Measurements from ENCODE around the gene HPS4. TPM values are rescaled to one million over a fixed set of nuclear protein-coding genes. Genes with fewer than 3 reads are reported as not detected.

The HPS4 gene
- total RNA-seq, 2 experiments from 2014 or later = 32.2 to 34.6 TPM

DNA sequence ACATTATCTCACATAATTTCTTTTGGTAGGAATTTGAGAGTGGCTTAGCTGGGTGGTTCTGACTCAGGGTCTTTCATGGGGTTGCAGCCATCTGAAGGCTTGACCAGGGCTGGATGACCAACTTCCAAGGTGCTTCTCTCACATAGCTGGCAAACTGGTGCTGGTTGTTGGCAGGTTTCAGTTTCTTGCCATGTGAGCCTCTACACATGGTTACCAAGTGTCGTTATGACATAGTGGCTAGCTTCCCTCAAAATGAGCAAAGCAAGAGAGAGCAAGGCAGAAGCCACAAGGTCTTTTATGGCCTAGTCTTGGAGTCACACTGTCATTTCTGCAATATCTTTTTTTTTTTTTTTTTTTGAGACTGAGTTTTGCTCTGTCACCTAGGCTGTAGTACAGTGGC lies 32.9 kb upstream of the HPS4 start:
- H3K9me3 Mint-ChIP-seq (ENCODE audit: insufficient read depth) = no peaks in the 10 kb centered on the region
- ChIA-PET CTCF (interaction anchor here (0.5 to 3.1 kb wide), 2 partner anchors 13 to 1455 kb away, joined by 3 to 23 read pairs; no protein-coding TSS in a partner anchor), POLR2A (no interaction called here)
- H3K27me3 Mint-ChIP-seq (ENCODE audit: low read depth) = no peaks in the 10 kb centered on the region
- ATAC-seq (no peak), DNase-seq (no peak)
- H3K4me3 Mint-ChIP-seq = no peak overlapping the region
- peaks cover 23% of the 10 kb centered on the region for H3K4me1 Mint-ChIP-seq (ENCODE audit: low read depth)
- no peak overlapping the region for H3K27ac Mint-ChIP-seq
- peaks cover 7% of the 10 kb centered on the region for H3K36me3 Mint-ChIP-seq (ENCODE audit: low read depth)

DNA sequence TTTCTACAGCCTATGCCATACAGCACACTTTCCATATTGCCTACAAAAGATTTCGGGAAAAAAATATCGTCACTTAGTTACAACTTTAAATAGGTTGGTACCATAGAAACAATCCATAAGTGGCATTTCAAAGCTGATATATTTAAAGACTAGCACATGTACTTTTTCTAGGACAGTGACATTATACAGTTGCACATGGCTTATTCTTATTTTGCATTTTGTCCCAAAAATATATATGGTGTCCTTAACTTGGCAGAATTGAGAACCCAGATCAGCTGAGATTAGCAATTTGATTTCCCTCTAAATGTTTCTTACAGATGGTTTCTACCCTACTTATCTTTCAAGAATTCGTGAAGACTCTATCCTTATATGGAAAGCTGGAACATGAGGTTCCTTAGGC lies 32.3 kb upstream of the HPS4 start:
- ATAC-seq = no peak
- Mint-ChIP-seq H3K4me1 (ENCODE audit: low read depth) (peaks cover 28% of the 10 kb centered on the region), H3K9me3 (ENCODE audit: insufficient read depth) (no peaks in the 10 kb centered on the region), H3K36me3 (ENCODE audit: low read depth) (peaks cover 11% of the 10 kb centered on the region), H3K27me3 (ENCODE audit: low read depth) (no peaks in the 10 kb centered on the region), H3K4me3 (no peak overlapping the region), H3K27ac (no peak overlapping the region)
- ChIA-PET CTCF (interaction anchor here (3.1 kb wide), 1 partner anchor 12 kb away, joined by 23 read pairs; no protein-coding TSS in a partner anchor), POLR2A (no interaction called here)
- no peak for DNase-seq

DNA sequence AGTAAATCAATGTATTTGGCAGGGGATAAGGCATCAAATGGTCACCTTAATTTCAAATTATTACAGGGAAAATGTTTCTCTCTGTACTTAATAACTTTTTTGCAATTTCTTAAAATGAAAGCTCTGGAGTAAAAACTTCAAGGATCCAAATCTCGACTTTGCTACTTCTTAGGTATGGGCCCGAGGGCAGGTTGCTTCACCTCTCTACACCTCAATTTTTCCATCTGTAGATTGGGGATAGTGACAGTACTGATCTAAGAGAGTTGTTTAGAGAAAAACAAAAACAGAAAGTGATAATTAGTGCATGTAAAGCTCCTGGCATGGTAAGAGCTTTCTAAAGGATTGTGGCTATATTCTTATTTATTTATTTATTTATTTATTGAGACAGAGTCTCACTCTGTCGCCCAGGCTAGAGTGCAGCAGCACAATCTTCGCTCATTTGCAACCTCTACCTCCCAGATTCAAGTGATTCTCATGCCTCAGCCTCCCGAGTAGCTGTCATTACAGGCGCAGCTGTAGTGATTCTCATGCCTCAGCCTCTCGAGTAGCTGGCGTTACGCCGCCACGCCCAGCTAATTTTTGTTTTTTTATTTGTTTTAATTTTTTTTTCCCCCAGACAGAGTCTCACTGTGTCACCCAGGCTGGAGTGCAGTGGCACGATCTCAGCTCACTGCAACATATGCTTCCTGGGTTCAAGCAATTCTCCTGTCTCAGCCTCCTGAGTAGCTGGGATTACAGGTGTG lies 31.0 kb upstream of the HPS4 start:
- Mint-ChIP-seq H3K9me3 (ENCODE audit: insufficient read depth) (no peaks in the 10 kb centered on the region), H3K36me3 (ENCODE audit: low read depth) (peaks cover 20% of the 10 kb centered on the region), H3K27ac (no peak overlapping the region), H3K4me3 (no peak overlapping the region), H3K4me1 (ENCODE audit: low read depth) (peaks cover 35% of the 10 kb centered on the region), H3K27me3 (ENCODE audit: low read depth) (no peaks in the 10 kb centered on the region)
- DNase-seq (no peak), ATAC-seq (no peak)
- POLR2A ChIA-PET = no interaction called here
- CTCF ChIA-PET = interaction anchor here (0.6 to 3.5 kb wide), 3 partner anchors 12 to 158 kb away, joined by 3 to 20 read pairs (median 3); no protein-coding TSS in a partner anchor

DNA sequence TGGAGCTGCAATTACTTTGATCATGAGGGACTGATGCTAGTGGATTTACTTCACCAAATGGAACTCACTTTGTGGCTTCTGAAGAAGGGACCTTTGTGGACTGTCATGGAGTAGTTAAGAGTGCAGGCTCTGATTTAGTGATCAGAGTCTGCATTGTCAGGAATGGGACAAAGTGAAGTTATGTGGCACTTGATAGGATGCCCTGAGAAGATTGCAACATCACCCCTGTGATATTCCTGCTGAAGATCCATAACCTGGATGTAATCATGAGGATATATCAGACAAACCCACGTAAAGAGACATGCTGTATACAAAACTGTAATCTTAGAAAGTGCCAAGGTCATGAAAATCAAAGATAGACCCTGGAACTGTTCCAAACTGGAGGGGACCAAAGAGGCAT lies 30.3 kb upstream of the HPS4 start:
- H3K36me3 Mint-ChIP-seq (ENCODE audit: low read depth) = peaks cover 26% of the 10 kb centered on the region
- H3K27ac Mint-ChIP-seq = peak overlapping the region; percentile 97
- no peaks in the 10 kb centered on the region for H3K27me3 Mint-ChIP-seq (ENCODE audit: low read depth)
- ATAC-seq (no peak), DNase-seq (no peak)
- H3K4me3 Mint-ChIP-seq = peak overlapping the region; percentile 89
- H3K4me1 Mint-ChIP-seq (ENCODE audit: low read depth) = peaks cover 39% of the 10 kb centered on the region
- no peaks in the 10 kb centered on the region for H3K9me3 Mint-ChIP-seq (ENCODE audit: insufficient read depth)
- ChIA-PET CTCF (interaction anchor here (1.2 to 3.5 kb wide), 2 partner anchors 11 to 159 kb away, joined by 3 to 20 read pairs; no protein-coding TSS in a partner anchor), POLR2A (no interaction called here)

DNA sequence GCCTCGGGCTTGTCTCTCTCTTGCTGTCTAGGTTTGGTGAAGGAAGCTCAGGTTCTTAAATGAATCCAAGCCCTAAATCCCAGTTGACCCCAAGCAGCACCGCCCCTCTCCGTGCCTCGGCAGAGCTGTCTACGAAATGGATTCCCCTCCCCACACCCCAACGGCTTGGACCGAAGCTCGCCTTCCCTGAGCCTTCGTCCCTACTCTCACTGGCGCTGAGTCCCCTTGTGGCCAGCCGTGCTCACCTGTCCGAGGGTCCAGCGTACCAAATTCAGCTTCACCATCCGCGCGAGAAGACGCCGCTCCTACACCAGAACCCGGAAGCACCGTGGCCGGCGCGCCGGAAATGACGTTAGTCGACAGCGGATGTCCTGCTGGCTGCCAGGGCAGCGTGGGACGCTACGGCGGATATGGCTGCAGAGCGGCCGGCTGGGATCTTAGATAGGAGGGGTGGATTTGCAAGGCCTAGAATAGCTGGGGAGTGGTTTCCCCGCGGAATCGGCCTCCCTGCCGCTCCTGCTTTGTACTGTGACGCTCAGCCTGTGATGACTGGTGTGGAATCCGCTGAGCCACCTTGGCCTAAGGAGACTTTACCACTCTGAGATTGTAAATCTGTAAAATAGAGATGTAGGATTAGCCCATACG lies 28.7 kb upstream of the HPS4 start, which contains the start of gene TFIP11:
TFIP11 (minus strand) TSS at position 325 of the 645 bp plus-strand sequence. CDS start 2,201 bp downstream, outside the sequence.
- ChIA-PET CTCF (interaction anchor here (0.7 to 3.5 kb wide), 5 partner anchors 9 to 154 kb away, joined by 3 to 20 read pairs (median 3); no protein-coding TSS in a partner anchor), POLR2A (interaction anchor here (0.6 to 1.9 kb wide), 12 partner anchors 10 to 159 kb away, joined by 3 to 9 read pairs (median 4); partner anchors contain the start of genes HPS4 and SRRD)
- peak; percentile 96 for DNase-seq
- Mint-ChIP-seq H3K36me3 (ENCODE audit: low read depth) (peaks cover 32% of the 10 kb centered on the region), H3K27ac (peak within 1 kb of the TSS; percentile 97), H3K4me3 (peak within 1 kb of the TSS; percentile 89), H3K9me3 (ENCODE audit: insufficient read depth) (no peaks in the 10 kb centered on the region), H3K27me3 (ENCODE audit: low read depth) (no peaks in the 10 kb centered on the region), H3K4me1 (ENCODE audit: low read depth) (peaks cover 39% of the 10 kb centered on the region)
- ATAC-seq = peak; percentile 96

DNA sequence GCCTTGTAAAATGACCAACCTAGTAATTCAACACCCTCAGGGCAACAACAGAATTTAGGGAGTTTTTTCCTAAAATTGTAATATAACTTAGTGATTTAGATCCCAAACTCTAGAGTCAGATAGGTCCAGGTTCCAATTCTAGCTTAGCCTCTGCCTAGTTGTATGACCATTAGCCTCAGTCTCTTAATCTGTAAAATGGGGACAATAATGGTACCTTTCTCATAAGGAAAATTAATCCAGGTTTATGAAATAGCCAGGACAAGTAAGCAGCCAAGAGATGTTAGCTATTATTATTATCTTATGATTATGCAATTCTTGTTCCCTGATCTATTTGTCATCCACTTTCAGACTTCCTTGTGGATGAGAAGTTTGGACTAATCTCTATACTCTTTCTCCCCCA lies 24.6 kb upstream of the HPS4 start:
- Mint-ChIP-seq H3K27me3 (ENCODE audit: low read depth) (no peaks in the 10 kb centered on the region), H3K36me3 (ENCODE audit: low read depth) (peaks cover 60% of the 10 kb centered on the region), H3K4me3 (no peak overlapping the region), H3K4me1 (ENCODE audit: low read depth) (peaks cover 48% of the 10 kb centered on the region), H3K9me3 (ENCODE audit: insufficient read depth) (no peaks in the 10 kb centered on the region), H3K27ac (no peak overlapping the region)
- CTCF ChIA-PET = interaction anchor here (1.2 to 1.3 kb wide), 2 partner anchors 10 to 157 kb away, joined by 3 to 4 read pairs; no protein-coding TSS in a partner anchor
- POLR2A ChIA-PET = interaction anchor here (1.0 kb wide), 1 partner anchor 74 kb away, joined by 4 read pairs; no protein-coding TSS in a partner anchor
- DNase-seq (no peak), ATAC-seq (no peak)

DNA sequence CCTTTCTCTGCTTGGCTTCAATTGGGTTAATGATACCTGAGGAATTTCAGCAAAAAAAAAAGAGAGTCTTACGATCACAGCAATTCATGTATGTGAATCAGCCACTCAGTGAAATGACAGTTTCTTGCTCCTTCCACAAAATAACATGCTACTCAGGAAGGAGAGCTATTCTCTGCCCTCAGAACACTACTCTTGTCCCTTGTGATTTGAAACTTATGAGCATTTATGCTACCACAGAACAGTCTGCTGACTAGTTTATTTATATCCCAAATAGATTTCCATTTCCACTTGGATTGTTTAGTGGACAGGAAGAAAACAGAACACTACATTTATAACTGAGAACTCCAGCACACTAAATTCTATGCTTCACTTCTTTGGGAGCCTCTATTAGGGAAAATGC lies 20.2 kb upstream of the HPS4 start:
- Mint-ChIP-seq H3K4me3 (peak overlapping the region; percentile 70), H3K36me3 (ENCODE audit: low read depth) (peaks cover 69% of the 10 kb centered on the region)
- POLR2A ChIA-PET = interaction anchor here (0.7 to 3.3 kb wide), 12 partner anchors 10 to 295 kb away, joined by 3 to 21 read pairs (median 4); partner anchors contain the start of genes HPS4 and SRRD

DNA sequence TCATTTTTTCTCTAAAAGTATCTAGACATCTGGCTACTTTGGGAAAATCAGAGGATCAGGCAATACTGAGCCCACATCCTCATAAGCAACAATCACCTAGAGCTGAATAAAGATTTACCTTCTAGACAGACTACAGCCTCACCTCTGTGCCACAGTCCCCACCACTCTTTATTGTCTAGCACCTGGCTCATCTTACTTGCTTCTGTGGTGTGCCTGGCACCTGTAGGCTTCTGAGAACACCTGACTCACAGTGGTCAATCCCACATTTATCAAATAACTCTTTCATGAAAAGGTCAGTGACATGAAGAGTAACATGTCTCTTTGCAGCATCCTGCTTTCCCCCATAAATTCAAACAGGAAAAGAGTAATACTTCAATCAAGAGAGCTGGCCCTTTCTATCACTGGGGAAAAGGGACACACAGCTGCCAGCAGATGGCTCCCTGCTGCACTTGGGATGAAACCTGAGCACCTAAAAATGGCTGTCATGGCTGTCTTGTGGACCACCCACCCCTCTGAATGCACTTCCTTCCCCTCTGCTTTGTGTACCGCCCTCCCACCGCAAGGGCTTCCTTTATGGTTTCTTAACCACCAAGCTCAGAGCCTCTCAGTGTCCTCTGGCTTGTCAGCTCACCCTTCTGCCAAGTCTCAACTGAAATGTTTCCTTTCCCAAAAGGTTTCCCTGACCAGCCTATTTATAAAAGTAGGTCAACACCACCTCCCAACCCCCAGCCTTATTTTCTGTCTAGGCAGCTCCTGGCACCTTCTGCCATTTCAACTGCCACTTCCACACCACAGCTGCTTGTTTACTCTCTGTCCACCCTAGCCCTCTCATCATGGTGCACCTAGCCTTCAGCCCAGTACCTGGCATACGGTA lies 19.3 kb upstream of the HPS4 start:
- H3K27ac Mint-ChIP-seq = peak overlapping the region; percentile 93
- DNase-seq (peak; percentile 94), ATAC-seq (peak; percentile 93)
- ChIA-PET POLR2A (interaction anchor here (0.7 to 3.3 kb wide), 13 partner anchors 9 to 171 kb away, joined by 3 to 21 read pairs (median 6); partner anchors contain the start of genes HPS4, SRRD and TFIP11), CTCF (interaction anchor here (0.6 to 4.6 kb wide), 51 partner anchors 10 to 209 kb away, joined by 3 to 76 read pairs (median 4); partner anchors contain the start of genes HPS4, MIAT, SRRD and TFIP11)
- H3K9me3 Mint-ChIP-seq (ENCODE audit: insufficient read depth) = no peaks in the 10 kb centered on the region
- peaks cover 37% of the 10 kb centered on the region for H3K4me1 Mint-ChIP-seq (ENCODE audit: low read depth)
- peaks cover 69% of the 10 kb centered on the region for H3K36me3 Mint-ChIP-seq (ENCODE audit: low read depth)
- H3K4me3 Mint-ChIP-seq = peak overlapping the region; percentile 70
- no peaks in the 10 kb centered on the region for H3K27me3 Mint-ChIP-seq (ENCODE audit: low read depth)

More for the DNA sequence above, 20.2 kb upstream of the HPS4 start:
- Mint-ChIP-seq H3K27me3 (ENCODE audit: low read depth) (no peaks in the 10 kb centered on the region), H3K27ac (peak overlapping the region; percentile 93), H3K9me3 (ENCODE audit: insufficient read depth) (no peaks in the 10 kb centered on the region), H3K4me1 (ENCODE audit: low read depth) (peaks cover 37% of the 10 kb centered on the region)
- CTCF ChIA-PET = interaction anchor here (0.6 to 4.6 kb wide), 45 partner anchors 10 to 542 kb away, joined by 3 to 76 read pairs (median 5); partner anchors contain the start of genes HPS4, MIAT, SRRD and TFIP11
- DNase-seq = no peak
- ATAC-seq = no peak

DNA sequence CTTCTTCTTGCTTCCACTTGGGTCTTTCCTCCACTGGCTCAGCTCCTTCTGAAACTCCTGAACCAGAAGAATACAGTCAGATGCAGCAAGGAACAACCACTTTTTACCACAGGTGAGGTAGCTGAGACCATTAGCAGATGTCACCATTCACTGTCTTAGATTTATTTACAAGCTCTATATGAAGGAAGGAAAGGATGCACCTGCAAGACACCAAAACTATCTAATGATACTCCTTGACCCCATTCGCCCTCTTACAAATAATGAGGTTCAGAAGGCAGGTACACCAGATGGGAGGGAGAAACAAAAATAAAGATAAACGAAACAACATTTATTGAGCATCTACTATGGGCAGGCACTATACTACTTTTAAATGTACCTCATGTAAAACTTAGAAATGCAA lies 18.4 kb upstream of the HPS4 start:
- Mint-ChIP-seq H3K4me1 (ENCODE audit: low read depth) (peaks cover 37% of the 10 kb centered on the region), H3K27me3 (ENCODE audit: low read depth) (no peaks in the 10 kb centered on the region), H3K27ac (peak overlapping the region; percentile 60), H3K4me3 (no peak overlapping the region), H3K36me3 (ENCODE audit: low read depth) (peaks cover 74% of the 10 kb centered on the region), H3K9me3 (ENCODE audit: insufficient read depth) (no peaks in the 10 kb centered on the region)
- DNase-seq (no peak), ATAC-seq (no peak)
- CTCF ChIA-PET = interaction anchor here (1.1 to 4.6 kb wide), 18 partner anchors 9 to 172 kb away, joined by 3 to 76 read pairs (median 13); partner anchors contain the start of genes HPS4 and SRRD
- POLR2A ChIA-PET = interaction anchor here (2.0 to 3.3 kb wide), 2 partner anchors 10 to 18 kb away, joined by 9 to 21 read pairs; partner anchors contain the start of genes HPS4, SRRD and TFIP11

DNA sequence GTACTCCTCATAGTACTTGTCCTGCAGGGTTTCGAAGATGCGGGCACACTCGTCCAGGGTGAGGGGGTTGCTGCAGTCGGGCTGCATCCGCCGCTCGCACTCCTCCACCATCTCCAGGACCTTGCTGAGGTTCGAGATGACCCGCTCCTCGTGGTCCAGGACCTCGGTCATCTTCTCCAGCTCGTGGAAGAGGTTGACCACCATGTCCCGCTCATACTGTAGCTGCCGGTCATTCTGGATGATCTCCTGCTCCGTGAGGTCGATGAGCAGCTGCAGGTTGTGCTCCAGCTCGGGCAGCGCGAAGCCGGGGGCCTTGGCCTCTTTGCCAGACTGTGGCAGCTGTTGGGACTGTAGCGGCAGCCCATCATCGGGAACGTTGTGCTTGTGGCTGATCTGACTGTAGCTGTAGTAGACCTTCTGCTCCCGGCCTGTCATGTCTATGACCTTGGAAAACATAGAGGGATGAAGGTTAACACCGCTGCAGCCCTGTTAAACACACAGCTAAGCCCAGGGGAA lies 15.7 kb upstream of the HPS4 start:
- H3K36me3 Mint-ChIP-seq (ENCODE audit: low read depth) = peaks cover 70% of the 10 kb centered on the region
- H3K4me1 Mint-ChIP-seq (ENCODE audit: low read depth) = peaks cover 30% of the 10 kb centered on the region
- CTCF ChIA-PET = no interaction called here

More for the DNA sequence above, 15.7 kb upstream of the HPS4 start:
- H3K4me3 Mint-ChIP-seq = no peak overlapping the region
- no peaks in the 10 kb centered on the region for H3K27me3 Mint-ChIP-seq (ENCODE audit: low read depth)
- H3K9me3 Mint-ChIP-seq (ENCODE audit: insufficient read depth) = no peaks in the 10 kb centered on the region
- no peak for DNase-seq
- POLR2A ChIA-PET = interaction anchor here (0.6 to 1.0 kb wide), 2 partner anchors 13 to 1080 kb away, joined by 3 read pairs; no protein-coding TSS in a partner anchor
- no peak overlapping the region for H3K27ac Mint-ChIP-seq
- no peak for ATAC-seq
